Kidney (tissue), 14 donors: ENCODE data around the gene BEAN1. TPM values are rescaled to one million over a fixed set of nuclear protein-coding genes. Genes with fewer than 3 reads are reported as not detected.
A peak's percentile ranks its signal among the peaks of the same experiment; 100 is the strongest.

Experiments used
- DNase-seq, 5 donors: peaks; one replicate each; pipeline ENCODE4 v3.0.0-alpha.2; 2013 to 2020
- FAIRE-seq: peaks from 2 replicates; lab custom pipeline; 2012; peaks lifted over from hg19 to GRCh38; lab: Jason Lieb, UNC
- H3K27ac ChIP-seq, 2 donors: one replicate each; pipeline ENCODE4 v1.7.0; 2013; ENCODE audit warnings: low read depth in 2 of 2, low read length in 2 of 2, inconsistent platforms in 1 of 2
- H3K27me3 ChIP-seq: one replicate; pipeline ENCODE4 v1.7.1; 2013; ENCODE audit warnings: low read length, inconsistent platforms; ENCODE audit not compliant: control insufficient read depth, insufficient read depth
- H3K36me3 ChIP-seq, 3 donors: one replicate each; pipeline versions ENCODE4 v1.7.0 to v1.7.1; 2013; ENCODE audit warnings: low read length in 3 of 3, control low read depth in 1 of 3, inconsistent platforms in 1 of 3; ENCODE audit not compliant: insufficient read depth in 3 of 3, control insufficient read depth in 2 of 3
- H3K4me1 ChIP-seq, 3 donors: one replicate each; pipeline versions ENCODE4 v1.7.0 to v1.7.1; 2013; ENCODE audit warnings: low read length in 3 of 3, inconsistent platforms in 1 of 3, low read depth in 1 of 3; ENCODE audit not compliant: control insufficient read depth in 2 of 3, insufficient read depth in 2 of 3
- H3K4me3 ChIP-seq, 3 donors: one replicate each; pipeline versions ENCODE4 v1.7.0 to v1.8.1; 2013; ENCODE audit warnings: low read length in 3 of 3, control low read depth in 1 of 3, inconsistent platforms in 1 of 3
- H3K9ac ChIP-seq, 3 donors: one replicate each; pipeline versions ENCODE4 v1.7.0 to v1.7.1; 2013; ENCODE audit warnings: low read length in 3 of 3, control low read depth in 1 of 3, inconsistent platforms in 1 of 3
- H3K9me3 ChIP-seq, 3 donors: one replicate each; pipeline versions ENCODE4 v1.7.0 to v1.7.1; 2013; ENCODE audit warnings: low read length in 3 of 3, control low read depth in 1 of 3, inconsistent platforms in 1 of 3; ENCODE audit not compliant: control insufficient read depth in 2 of 3, insufficient read depth in 1 of 3
- intact Hi-C: fragments of 100-400 bp; cut with DNase I; formaldehyde crosslinking; loops from one replicate; pipeline ENCODE4 v1.11.1; 2022
- polyA plus RNA-seq: library from polyadenylated mRNA; stranded (reverse); fragments of 350-450 nt; fragmentation: Illumina TruSeq; extraction: RNeasy Lipid Tissue Mini Kit (QIAGEN cat#74804); gene quantifications from one replicate; pipeline ENCODE4 v1.2.3, GENCODE V29; 2014; ENCODE audit warnings: low read depth, low replicate concordance; ENCODE audit not compliant: insufficient read depth
- total RNA-seq: library from RNA; stranded (reverse); fragmentation: NEBNext Ultra II Directional; extraction: Animal tissue kit (Norgen Biotek cat#: 25700); gene quantifications from one replicate; pipeline ENCODE4 v1.2.1, GENCODE V29; 2021
- TF ChIP-seq, protein P1 (sequence below): IDR thresholded peaks from 3 replicates; pipeline ENCODE4 v1.5.1; 2012; ENCODE audit warnings: mild to moderate bottlenecking, moderate library complexity, borderline replicate concordance; ENCODE audit not compliant: insufficient read depth; ENCODE audit errors: extremely low read depth
- donor health status: control.
- donor health status: control.
- donor health status: control.
- donor health status: control.
- donor health status: control.
- donor health status: DM: yes; HTN: yes; CAD: no.
- donor health status: Normal renal cell carcinoma (clear cell type).

Gene BEAN1
- total and polyA plus RNA-seq, 2 donors from 2014 or later, result 0.47 to 2.4 TPM

DNA sequence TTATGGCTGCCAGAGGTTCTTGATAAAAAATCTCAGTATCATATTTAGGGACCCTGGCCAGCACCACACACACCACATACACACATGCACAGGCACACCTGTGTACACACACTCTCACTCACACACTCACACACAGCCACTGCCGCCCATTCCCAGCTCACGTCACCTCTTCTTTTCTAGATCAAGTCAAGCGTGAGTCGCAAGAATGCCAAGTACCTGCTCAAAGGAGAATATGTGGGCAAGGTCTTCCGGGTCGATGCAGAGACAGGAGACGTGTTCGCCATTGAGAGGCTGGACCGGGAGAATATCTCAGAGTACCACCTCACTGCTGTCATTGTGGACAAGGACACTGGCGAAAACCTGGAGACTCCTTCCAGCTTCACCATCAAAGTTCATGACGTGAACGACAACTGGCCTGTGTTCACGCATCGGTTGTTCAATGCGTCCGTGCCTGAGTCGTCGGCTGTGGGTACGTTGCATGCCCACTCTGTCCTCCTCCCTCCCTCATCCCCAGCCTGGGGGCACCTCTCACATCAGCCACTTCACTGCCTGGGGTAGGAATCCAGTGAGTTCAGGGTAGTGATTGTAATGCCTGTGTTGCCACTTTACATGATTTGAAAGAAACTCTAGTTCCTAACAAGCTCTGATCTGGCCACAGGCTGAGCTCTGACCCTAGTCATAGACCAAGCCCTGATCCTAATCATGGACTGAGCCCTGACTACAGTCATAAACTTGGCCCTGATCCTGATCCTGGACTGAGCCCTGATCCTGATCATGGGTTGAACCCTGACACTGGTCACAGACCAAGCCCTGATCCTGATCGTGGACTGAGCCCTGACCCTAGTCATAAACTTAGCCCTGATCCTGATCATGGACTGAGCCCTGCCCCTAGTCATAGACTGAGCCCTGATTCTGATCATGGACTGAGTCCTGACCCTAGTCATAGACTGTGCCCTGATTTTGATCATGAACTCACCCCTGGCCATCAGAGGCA, 40.2 kb upstream of the BEAN1 start:
- no peaks in the 10 kb centered on the region for H3K27me3 ChIP-seq
- no peak overlapping the region for H3K27ac ChIP-seq
- H3K9ac ChIP-seq, result no peak overlapping the region
- no peaks in the 10 kb centered on the region for H3K36me3 ChIP-seq
- no peaks in the 10 kb centered on the region for H3K9me3 ChIP-seq
- FAIRE-seq (no peak), DNase-seq (peak in 1 of 5 donors; percentile 29)
- H3K4me3 ChIP-seq, result no peak overlapping the region
- TF ChIP-seq, protein P1, sequence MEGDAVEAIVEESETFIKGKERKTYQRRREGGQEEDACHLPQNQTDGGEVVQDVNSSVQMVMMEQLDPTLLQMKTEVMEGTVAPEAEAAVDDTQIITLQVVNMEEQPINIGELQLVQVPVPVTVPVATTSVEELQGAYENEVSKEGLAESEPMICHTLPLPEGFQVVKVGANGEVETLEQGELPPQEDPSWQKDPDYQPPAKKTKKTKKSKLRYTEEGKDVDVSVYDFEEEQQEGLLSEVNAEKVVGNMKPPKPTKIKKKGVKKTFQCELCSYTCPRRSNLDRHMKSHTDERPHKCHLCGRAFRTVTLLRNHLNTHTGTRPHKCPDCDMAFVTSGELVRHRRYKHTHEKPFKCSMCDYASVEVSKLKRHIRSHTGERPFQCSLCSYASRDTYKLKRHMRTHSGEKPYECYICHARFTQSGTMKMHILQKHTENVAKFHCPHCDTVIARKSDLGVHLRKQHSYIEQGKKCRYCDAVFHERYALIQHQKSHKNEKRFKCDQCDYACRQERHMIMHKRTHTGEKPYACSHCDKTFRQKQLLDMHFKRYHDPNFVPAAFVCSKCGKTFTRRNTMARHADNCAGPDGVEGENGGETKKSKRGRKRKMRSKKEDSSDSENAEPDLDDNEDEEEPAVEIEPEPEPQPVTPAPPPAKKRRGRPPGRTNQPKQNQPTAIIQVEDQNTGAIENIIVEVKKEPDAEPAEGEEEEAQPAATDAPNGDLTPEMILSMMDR, result no peak
- no peaks in the 10 kb centered on the region for H3K4me1 ChIP-seq
- intact Hi-C loops, result no loop called here

DNA sequence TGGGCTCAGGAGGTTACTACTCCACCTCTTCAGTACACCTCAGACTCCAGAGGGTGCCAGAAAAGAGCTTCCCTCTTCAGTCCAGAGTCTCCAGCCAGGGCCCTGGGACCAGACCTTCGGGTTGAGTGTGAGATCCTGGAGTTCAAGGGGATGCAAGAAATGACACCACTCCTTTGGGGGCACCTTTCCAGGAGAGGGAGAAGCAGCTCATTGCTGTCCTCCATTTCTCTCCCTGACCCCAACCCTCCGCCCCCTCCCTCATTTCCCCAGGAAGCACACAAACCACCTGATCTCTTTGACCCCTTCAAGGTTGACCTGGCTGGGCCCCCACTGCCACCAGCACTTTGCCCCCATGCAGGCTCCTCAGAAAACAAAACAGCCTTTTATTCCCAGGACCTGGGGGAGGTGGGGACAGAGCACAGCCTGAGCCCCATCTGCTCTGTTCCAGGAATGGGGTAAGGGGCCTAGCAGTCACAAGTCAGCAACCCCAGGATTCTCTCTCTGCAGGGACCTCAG, 39.2 kb upstream of the BEAN1 start:
- TF ChIP-seq, protein P1, result no peak
- Histone ChIP-seq H3K27me3 (no peaks in the 10 kb centered on the region), H3K9me3 (no peaks in the 10 kb centered on the region), H3K36me3 (no peaks in the 10 kb centered on the region), H3K9ac (no peak overlapping the region), H3K4me3 (no peak overlapping the region), H3K27ac (no peak overlapping the region), H3K4me1 (no peaks in the 10 kb centered on the region)
- intact Hi-C loops, result no loop called here
- FAIRE-seq, result no peak
- DNase-seq, result peak in 1 of 5 donors; percentile 30

DNA sequence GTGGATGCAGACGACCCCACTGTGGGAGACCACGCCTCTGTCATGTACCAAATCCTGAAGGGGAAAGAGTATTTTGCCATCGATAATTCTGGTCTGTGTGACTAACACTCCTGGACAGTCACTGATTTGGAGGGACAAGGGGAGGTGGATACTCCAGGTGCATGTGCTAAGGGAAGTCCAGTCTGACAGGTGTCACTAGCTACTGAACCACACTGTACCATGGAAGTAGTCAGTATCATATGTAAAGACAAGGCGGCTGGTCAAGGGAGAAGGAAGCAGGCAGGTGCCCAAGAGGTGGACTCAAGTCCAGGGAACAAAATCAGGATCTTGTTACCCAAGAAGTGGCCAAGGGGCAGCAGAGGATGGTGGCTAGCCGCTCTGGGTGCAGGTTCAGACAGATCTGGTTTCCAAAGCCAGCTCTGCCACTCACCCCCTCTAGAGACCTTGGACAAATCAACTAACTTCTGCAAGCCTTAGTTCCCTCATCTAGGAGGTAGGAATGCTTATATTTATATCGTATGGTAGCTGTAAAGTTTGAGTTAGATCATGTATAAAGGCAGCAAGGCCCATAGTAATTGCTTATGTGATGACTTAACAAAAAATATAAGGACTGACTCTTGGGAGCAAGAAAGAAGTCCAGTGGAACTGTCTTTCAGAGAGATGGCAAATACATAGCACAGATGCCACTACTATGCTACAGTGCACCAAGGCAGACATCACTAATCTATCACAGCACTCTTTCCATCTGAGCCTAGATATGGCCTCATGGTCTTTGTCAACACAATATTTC, 38.5 kb upstream of the BEAN1 start:
- TF ChIP-seq, protein P1, result no peak
- no peaks in the 10 kb centered on the region for H3K4me1 ChIP-seq
- no peak overlapping the region for H3K27ac ChIP-seq
- H3K9ac ChIP-seq, result no peak overlapping the region
- H3K4me3 ChIP-seq, result no peak overlapping the region
- intact Hi-C loops, result no loop called here
- H3K27me3 ChIP-seq, result no peaks in the 10 kb centered on the region
- FAIRE-seq (no peak), DNase-seq (peak in 1 of 5 donors; percentile 4)
- H3K36me3 ChIP-seq, result no peaks in the 10 kb centered on the region
- no peaks in the 10 kb centered on the region for H3K9me3 ChIP-seq
